ENCODE results near the gene FHOD3.

DNA sequence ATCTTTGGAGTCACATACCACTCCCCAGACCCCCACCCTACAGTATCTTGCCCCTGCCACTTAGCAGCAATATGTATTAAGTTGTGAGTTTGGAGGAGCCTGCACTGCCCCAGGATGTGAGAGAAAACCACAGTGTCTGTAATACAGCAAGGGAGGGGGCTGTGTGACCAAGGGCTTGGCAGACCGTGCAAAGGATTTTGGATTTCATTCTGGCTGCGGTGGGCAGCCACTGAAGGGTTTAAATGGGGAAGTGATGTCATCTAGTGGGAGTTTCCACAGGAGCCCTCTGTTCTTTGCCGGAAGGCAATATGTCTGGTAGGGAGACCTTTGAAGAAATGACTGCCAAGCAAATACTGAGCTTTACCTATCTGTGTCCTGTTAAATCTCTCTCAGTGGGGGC, 202.4 kb downstream of the FHOD3 start:
- TF ChIP-seq, protein P1, sequence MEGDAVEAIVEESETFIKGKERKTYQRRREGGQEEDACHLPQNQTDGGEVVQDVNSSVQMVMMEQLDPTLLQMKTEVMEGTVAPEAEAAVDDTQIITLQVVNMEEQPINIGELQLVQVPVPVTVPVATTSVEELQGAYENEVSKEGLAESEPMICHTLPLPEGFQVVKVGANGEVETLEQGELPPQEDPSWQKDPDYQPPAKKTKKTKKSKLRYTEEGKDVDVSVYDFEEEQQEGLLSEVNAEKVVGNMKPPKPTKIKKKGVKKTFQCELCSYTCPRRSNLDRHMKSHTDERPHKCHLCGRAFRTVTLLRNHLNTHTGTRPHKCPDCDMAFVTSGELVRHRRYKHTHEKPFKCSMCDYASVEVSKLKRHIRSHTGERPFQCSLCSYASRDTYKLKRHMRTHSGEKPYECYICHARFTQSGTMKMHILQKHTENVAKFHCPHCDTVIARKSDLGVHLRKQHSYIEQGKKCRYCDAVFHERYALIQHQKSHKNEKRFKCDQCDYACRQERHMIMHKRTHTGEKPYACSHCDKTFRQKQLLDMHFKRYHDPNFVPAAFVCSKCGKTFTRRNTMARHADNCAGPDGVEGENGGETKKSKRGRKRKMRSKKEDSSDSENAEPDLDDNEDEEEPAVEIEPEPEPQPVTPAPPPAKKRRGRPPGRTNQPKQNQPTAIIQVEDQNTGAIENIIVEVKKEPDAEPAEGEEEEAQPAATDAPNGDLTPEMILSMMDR (conservative IDR thresholded peaks at IDR 0.05; ENCODE audit: low read depth, low read length), result no peak
- no peak for TF ChIP-seq EZH2 (IDR thresholded peaks at IDR 0.05; ENCODE audit: low read length, unreplicated experiment)
- TF ChIP-seq EZH2phosphoT487 (IDR thresholded peaks at IDR 0.05; ENCODE audit: borderline replicate concordance, low read length), result no peak
